DND-41 (cell line): Measurements from ENCODE around the gene UGT1A5.

Experiments used
- ATAC-seq: fragments of 200-7000 bp; cut with Tn5 transposase; 3 replicates; pipeline ENCODE4 v1.9.1; 2021; ENCODE audit warnings: low read depth; ENCODE audit not compliant: insufficient read depth
- DNase-seq: peaks from one replicate; pipeline ENCODE4 v3.0.0-alpha.2; 2020
- H2AFZ ChIP-seq: 2 replicates; pipeline ENCODE4 v1.6.0; 2012; ENCODE audit warnings: low read depth, low read length
- H3K27ac ChIP-seq: 2 replicates; pipeline ENCODE4 v1.5.1; 2012; ENCODE audit warnings: low read length, inconsistent platforms
- H3K27me3 ChIP-seq: fragments of 200-600 bp; sonication (generic); 2 replicates; pipeline ENCODE4 v1.6.0; 2012; ENCODE audit warnings: low read length, mild to moderate bottlenecking, inconsistent platforms; ENCODE audit not compliant: insufficient read depth, poor library complexity
- H3K36me3 ChIP-seq: 2 replicates; pipeline ENCODE4 v1.5.1; 2012; ENCODE audit warnings: low read length, inconsistent platforms; ENCODE audit not compliant: insufficient read depth
- H3K4me1 ChIP-seq: 2 replicates; pipeline ENCODE4 v1.5.1; 2012; ENCODE audit warnings: mild to moderate bottlenecking, low read length; ENCODE audit not compliant: insufficient read depth
- H3K4me2 ChIP-seq: 2 replicates; pipeline ENCODE4 v1.6.0; 2012; ENCODE audit warnings: mild to moderate bottlenecking, moderate library complexity, low read length, inconsistent platforms; ENCODE audit not compliant: insufficient read depth
- H3K4me3 ChIP-seq, 2 experiments: fragments of 200-600 bp in 1 of 2; shearing (Covaris generic) in 1 of 2; 2 replicates each; pipeline ENCODE4 v1.5.1; 2012 to 2016; ENCODE audit warnings: inconsistent platforms in 2 of 2, low read length in 2 of 2, mild to moderate bottlenecking in 2 of 2, low read depth in 1 of 2, moderate library complexity in 1 of 2
- H3K79me2 ChIP-seq: 2 replicates; pipeline ENCODE4 v1.6.0; 2012; ENCODE audit warnings: low read length, inconsistent platforms; ENCODE audit not compliant: insufficient read depth
- H3K9ac ChIP-seq: 2 replicates; pipeline ENCODE4 v1.6.0; 2012; ENCODE audit warnings: low read depth, mild to moderate bottlenecking, inconsistent platforms, low read length, moderate library complexity
- H3K9me3 ChIP-seq: 2 replicates; pipeline ENCODE4 v1.5.1; 2012; ENCODE audit warnings: low read length, moderate library complexity, mild to moderate bottlenecking, inconsistent platforms; ENCODE audit not compliant: insufficient read depth, severe bottlenecking
- H4K20me1 ChIP-seq: 2 replicates; pipeline ENCODE4 v1.6.0; 2012; ENCODE audit warnings: low read length; ENCODE audit not compliant: insufficient read depth
- EZH2 ChIP-seq: IDR thresholded peaks from 3 replicates; pipeline ENCODE4 v1.6.1; 2012; ENCODE audit warnings: borderline replicate concordance, low read depth, mild to moderate bottlenecking, moderate library complexity, low read length, inconsistent platforms; ENCODE audit not compliant: severe bottlenecking
- TF ChIP-seq, protein P1 (sequence below): IDR thresholded peaks from 2 replicates; pipeline ENCODE4 v1.5.1; 2012; ENCODE audit warnings: borderline replicate concordance, low read length, moderate library complexity, mild to moderate bottlenecking; ENCODE audit not compliant: poor library complexity, severe bottlenecking; ENCODE audit errors: extremely low read depth

UGT1A5 gene

DNA sequence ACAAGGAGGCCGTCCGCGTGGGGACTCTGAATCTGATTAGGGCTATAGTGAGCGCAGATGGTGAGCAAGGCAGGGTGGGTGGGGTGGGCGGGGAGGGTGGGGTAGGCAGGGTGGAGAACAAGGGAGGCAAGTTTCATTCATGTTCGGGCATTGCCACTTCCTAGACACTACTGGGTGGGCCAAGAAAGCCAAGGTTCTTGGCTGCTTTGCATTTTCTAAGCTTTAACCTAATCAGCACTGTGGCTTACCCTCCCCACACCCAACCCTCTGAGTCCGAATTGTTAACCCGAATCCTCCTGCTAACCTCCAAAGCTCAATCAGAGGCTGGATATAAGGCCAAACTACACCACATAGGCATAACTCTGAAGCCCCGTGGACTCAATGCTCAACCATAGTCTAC lies 83.5 kb downstream of the UGT1A5 start:
- no peaks in the 10 kb centered on the region for H3K9me3 ChIP-seq
- no peaks in the 10 kb centered on the region for H3K79me2 ChIP-seq
- no peaks in the 10 kb centered on the region for H4K20me1 ChIP-seq
- DNase-seq (no peak), ATAC-seq (no peak)
- no peaks in the 10 kb centered on the region for H3K4me1 ChIP-seq
- H3K4me2 ChIP-seq = no peak overlapping the region
- no peak overlapping the region for H3K9ac ChIP-seq
- H2AFZ ChIP-seq = no peak overlapping the region
- no peak overlapping the region for H3K27ac ChIP-seq
- no peak overlapping the region for H3K4me3 ChIP-seq
- TF ChIP-seq, protein P1, sequence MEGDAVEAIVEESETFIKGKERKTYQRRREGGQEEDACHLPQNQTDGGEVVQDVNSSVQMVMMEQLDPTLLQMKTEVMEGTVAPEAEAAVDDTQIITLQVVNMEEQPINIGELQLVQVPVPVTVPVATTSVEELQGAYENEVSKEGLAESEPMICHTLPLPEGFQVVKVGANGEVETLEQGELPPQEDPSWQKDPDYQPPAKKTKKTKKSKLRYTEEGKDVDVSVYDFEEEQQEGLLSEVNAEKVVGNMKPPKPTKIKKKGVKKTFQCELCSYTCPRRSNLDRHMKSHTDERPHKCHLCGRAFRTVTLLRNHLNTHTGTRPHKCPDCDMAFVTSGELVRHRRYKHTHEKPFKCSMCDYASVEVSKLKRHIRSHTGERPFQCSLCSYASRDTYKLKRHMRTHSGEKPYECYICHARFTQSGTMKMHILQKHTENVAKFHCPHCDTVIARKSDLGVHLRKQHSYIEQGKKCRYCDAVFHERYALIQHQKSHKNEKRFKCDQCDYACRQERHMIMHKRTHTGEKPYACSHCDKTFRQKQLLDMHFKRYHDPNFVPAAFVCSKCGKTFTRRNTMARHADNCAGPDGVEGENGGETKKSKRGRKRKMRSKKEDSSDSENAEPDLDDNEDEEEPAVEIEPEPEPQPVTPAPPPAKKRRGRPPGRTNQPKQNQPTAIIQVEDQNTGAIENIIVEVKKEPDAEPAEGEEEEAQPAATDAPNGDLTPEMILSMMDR = no peak
- TF ChIP-seq EZH2 = no peak
- H3K36me3 ChIP-seq = no peaks in the 10 kb centered on the region
- H3K27me3 ChIP-seq = no peaks in the 10 kb centered on the region

DNA sequence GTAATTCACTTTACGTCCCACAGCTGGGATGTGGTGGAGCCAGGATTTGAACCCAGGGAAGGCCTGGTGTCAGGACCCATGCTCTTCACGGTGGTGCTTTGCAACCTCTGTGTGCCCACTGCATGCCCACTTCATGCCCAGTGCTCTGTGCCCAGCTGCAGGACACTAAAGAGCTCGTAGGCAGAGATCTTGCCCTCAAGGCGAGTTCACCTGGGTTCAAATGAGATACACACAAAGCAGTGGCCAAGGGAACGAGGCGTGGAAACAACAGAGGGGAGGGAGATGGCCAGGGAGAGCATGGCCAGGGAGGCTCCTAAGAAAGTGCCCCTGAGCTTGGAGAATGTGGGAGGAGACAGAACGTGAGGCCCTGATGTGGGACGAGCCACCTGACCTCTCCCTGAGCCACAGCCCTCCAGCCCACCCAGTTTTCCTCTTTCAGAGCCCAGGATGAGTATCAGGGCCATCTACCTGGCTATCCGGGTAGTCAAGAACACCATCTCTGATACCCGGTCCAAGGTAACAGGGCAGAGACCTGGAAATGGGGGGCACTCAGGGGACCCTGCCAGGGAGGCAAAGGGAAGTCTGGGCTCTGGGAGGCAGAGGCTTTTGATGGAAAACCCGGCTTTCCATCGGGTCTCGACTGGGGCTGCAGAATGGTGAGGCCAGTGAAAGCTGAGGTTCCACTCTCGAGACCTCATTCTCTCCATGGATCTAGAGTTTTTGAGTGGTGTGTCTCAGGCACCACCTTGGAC lies 85.8 kb downstream of the UGT1A5 start:
- no peak for ATAC-seq
- DNase-seq = no peak
- H3K36me3 ChIP-seq = no peaks in the 10 kb centered on the region
- no peak overlapping the region for H3K27ac ChIP-seq
- H2AFZ ChIP-seq = no peak overlapping the region
- no peaks in the 10 kb centered on the region for H3K79me2 ChIP-seq
- H3K9ac ChIP-seq = no peak overlapping the region
- H3K4me3 ChIP-seq = no peak overlapping the region
- no peaks in the 10 kb centered on the region for H3K4me1 ChIP-seq
- no peaks in the 10 kb centered on the region for H3K27me3 ChIP-seq
- no peak overlapping the region for H3K4me2 ChIP-seq
- no peaks in the 10 kb centered on the region for H3K9me3 ChIP-seq
- TF ChIP-seq, protein P1 = no peak
- TF ChIP-seq EZH2 = no peak
- no peaks in the 10 kb centered on the region for H4K20me1 ChIP-seq

GRCh38 chr2:233799087-233799665 lies 86.5 kb downstream of the UGT1A5 start:
- Histone ChIP-seq H3K9me3 (no peaks in the 10 kb centered on the region), H4K20me1 (no peaks in the 10 kb centered on the region), H3K79me2 (no peaks in the 10 kb centered on the region), H3K36me3 (no peaks in the 10 kb centered on the region), H2AFZ (no peak overlapping the region), H3K4me3 (no peak overlapping the region), H3K4me2 (no peak overlapping the region), H3K9ac (no peak overlapping the region), H3K4me1 (no peaks in the 10 kb centered on the region), H3K27me3 (no peaks in the 10 kb centered on the region), H3K27ac (no peak overlapping the region)
- TF ChIP-seq, protein P1 = no peak
- no peak for TF ChIP-seq EZH2
- ATAC-seq (no peak), DNase-seq (no peak)
